K562 (cell line): ENCODE data around the gene BCL2L12. TPM values are rescaled to one million over a fixed set of nuclear protein-coding genes. Genes with fewer than 3 reads are reported as not detected.

ENCODE experiments used
- KLF6 ChIP-seq: fragments of 250-450 bp; sonication (Bioruptor Pico); IDR thresholded peaks from 2 replicates; pipeline ENCODE4 v1.4.0; 2020; ENCODE audit warnings: mild to moderate bottlenecking, moderate library complexity, borderline replicate concordance
- MAZ ChIP-seq, 2 experiments: fragments of 450-650 bp in 1 of 2; sonication (generic) in 1 of 2; formaldehyde crosslinking; IDR thresholded peaks in 1 of 2; conservative IDR thresholded peaks in 1 of 2; 2 replicates each; pipeline versions ENCODE4 v1.4.0 to v1.5.0; 2020; ENCODE audit warnings: mild to moderate bottlenecking in 1 of 2, missing genetic modification reagents in 1 of 2
- NCOA1 ChIP-seq: fragments of 450-650 bp; IDR thresholded peaks from 2 replicates; pipeline ENCODE4 v1.6.1; 2016; ENCODE audit warnings: low read depth
- PATZ1 ChIP-seq: fragments of 250-450 bp; sonication (Bioruptor Pico); IDR thresholded peaks from 2 replicates; pipeline ENCODE4 v1.5.0; 2020; ENCODE audit warnings: mild to moderate bottlenecking, borderline replicate concordance
- RBM25 ChIP-seq: fragments of 200-400 bp; formaldehyde crosslinking; IDR thresholded peaks from 2 replicates; pipeline ENCODE4 v1.6.1; 2018; ENCODE audit warnings: low read length, low read depth, moderate library complexity; ENCODE audit not compliant: severe bottlenecking
- TEAD1 ChIP-seq, 2 experiments: fragments of 450-650 bp in 1 of 2; sonication (generic) in 1 of 2; formaldehyde crosslinking; IDR thresholded peaks; 2 replicates each; pipeline versions ENCODE4 v1.4.0 to v1.8.0; 2020 to 2022; ENCODE audit warnings: mild to moderate bottlenecking in 2 of 2, missing genetic modification reagents in 1 of 2
- TOE1 ChIP-seq, 2 experiments: fragments of 450-650 bp in 1 of 2; sonication (generic) in 1 of 2; formaldehyde crosslinking in 1 of 2; IDR thresholded peaks; 2 replicates each; pipeline versions ENCODE4 v1.7.1 to v1.8.0; 2016 to 2022; ENCODE audit warnings: borderline replicate concordance in 2 of 2, mild to moderate bottlenecking in 2 of 2, antibody characterized with exemption in 1 of 2, inconsistent platforms in 1 of 2, low read depth in 1 of 2, missing genetic modification reagents in 1 of 2, moderate library complexity in 1 of 2
- polyA plus RNA-seq, 8 experiments: library from polyadenylated mRNA; depleted of rRNA in 4 of 8; stranded (reverse) in 5 of 8; unstranded in 3 of 8; fragments of >200 nt; fragmentation: Nextera tagmentation in 2 of 8; fragmentation: Illumina TruSeq in 1 of 8; extraction: Ambion mirVana in 2 of 8; extraction: Trizol in 1 of 8; gene quantifications; 2 replicates each; pipeline versions ENCODE4 v1.2.1 to v1.2.3, GENCODE V29; 2011 to 2014; ENCODE audit warnings: inconsistent platforms in 1 of 8, missing spikeins in 1 of 8
- total RNA-seq, 7 experiments: library from RNA; depleted of rRNA in 6 of 7; stranded (reverse); fragments of >200 nt in 6 of 7; fragmentation: Illumina TruSeq in 2 of 7; extraction: Trizol in 2 of 7; gene quantifications; 2 replicates each; pipeline versions ENCODE4 v1.2.1 to v1.2.3, GENCODE V29; 2011 to 2021; ENCODE audit warnings: low replicate concordance in 1 of 7
- TF ChIP-seq, protein P1 (sequence below), 3 experiments: IDR thresholded peaks in 2 of 3; conservative IDR thresholded peaks in 1 of 3; 2 replicates each; pipeline ENCODE4 v1.5.1; 2011 to 2012; ENCODE audit warnings: low read length in 3 of 3, mild to moderate bottlenecking in 3 of 3, control low read depth in 2 of 3, improper control_type of control experiment in 1 of 3, inconsistent platforms in 1 of 3, low read depth in 1 of 3, mixed read lengths in 1 of 3, moderate library complexity in 1 of 3; ENCODE audit not compliant: insufficient read depth in 2 of 3
- TF ChIP-seq, protein P2 (sequence below): fragments of 250-450 bp; sonication (Bioruptor Pico); IDR thresholded peaks from 2 replicates; pipeline ENCODE4 v1.4.0; 2020; ENCODE audit warnings: mild to moderate bottlenecking, moderate library complexity

Gene BCL2L12
- total and polyA plus RNA-seq, 9 of the 15 experiments (the other 6 are each of a cell fraction or from before 2014, with no cell fraction given): 7.4 to 263 (median 81.2) TPM

- TF ChIP-seq KLF6 (no peak), TEAD1 (CRISPR knock-in tag; IDR thresholded peaks at IDR 0.05) (peak; percentile 37 to 78), PATZ1 (CRISPR knock-in tag) (no peak), MAZ (CRISPR knock-in tag; conservative IDR thresholded peaks at IDR 0.05 in 1 of 2, IDR thresholded peaks at IDR 0.05 in 1 of 2) (peak; percentile 87 to 96), TOE1 (IDR thresholded peaks at IDR 0.05; ENCODE audit: borderline replicate concordance) (no peak), TOE1 (CRISPR knock-in tag; IDR thresholded peaks at IDR 0.05; ENCODE audit: borderline replicate concordance, low read depth) (peak; percentile 85; the same call in 1 of the 2 replicates), NCOA1 (peak; percentile 21; the same call in 1 of the 2 replicates), RBM25 (no peak)
- TF ChIP-seq, protein P1, sequence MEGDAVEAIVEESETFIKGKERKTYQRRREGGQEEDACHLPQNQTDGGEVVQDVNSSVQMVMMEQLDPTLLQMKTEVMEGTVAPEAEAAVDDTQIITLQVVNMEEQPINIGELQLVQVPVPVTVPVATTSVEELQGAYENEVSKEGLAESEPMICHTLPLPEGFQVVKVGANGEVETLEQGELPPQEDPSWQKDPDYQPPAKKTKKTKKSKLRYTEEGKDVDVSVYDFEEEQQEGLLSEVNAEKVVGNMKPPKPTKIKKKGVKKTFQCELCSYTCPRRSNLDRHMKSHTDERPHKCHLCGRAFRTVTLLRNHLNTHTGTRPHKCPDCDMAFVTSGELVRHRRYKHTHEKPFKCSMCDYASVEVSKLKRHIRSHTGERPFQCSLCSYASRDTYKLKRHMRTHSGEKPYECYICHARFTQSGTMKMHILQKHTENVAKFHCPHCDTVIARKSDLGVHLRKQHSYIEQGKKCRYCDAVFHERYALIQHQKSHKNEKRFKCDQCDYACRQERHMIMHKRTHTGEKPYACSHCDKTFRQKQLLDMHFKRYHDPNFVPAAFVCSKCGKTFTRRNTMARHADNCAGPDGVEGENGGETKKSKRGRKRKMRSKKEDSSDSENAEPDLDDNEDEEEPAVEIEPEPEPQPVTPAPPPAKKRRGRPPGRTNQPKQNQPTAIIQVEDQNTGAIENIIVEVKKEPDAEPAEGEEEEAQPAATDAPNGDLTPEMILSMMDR (IDR thresholded peaks at IDR 0.05 in 2 of 3, conservative IDR thresholded peaks at IDR 0.05 in 1 of 3; ENCODE audit: insufficient read depth in 2 of 3, low read depth in 1 of 3, low read length in 3 of 3): no peak
- TF ChIP-seq, protein P2, sequence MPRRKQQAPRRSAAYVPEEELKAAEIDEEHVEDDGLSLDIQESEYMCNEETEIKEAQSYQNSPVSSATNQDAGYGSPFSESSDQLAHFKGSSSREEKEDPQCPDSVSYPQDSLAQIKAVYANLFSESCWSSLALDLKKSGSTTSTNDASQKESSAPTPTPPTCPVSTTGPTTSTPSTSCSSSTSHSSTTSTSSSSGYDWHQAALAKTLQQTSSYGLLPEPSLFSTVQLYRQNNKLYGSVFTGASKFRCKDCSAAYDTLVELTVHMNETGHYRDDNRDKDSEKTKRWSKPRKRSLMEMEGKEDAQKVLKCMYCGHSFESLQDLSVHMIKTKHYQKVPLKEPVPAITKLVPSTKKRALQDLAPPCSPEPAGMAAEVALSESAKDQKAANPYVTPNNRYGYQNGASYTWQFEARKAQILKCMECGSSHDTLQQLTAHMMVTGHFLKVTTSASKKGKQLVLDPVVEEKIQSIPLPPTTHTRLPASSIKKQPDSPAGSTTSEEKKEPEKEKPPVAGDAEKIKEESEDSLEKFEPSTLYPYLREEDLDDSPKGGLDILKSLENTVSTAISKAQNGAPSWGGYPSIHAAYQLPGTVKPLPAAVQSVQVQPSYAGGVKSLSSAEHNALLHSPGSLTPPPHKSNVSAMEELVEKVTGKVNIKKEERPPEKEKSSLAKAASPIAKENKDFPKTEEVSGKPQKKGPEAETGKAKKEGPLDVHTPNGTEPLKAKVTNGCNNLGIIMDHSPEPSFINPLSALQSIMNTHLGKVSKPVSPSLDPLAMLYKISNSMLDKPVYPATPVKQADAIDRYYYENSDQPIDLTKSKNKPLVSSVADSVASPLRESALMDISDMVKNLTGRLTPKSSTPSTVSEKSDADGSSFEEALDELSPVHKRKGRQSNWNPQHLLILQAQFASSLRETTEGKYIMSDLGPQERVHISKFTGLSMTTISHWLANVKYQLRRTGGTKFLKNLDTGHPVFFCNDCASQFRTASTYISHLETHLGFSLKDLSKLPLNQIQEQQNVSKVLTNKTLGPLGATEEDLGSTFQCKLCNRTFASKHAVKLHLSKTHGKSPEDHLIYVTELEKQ (CRISPR knock-in tag): no peak
These were observed 23.8 kb upstream of the BCL2L12 start, which contains the start of gene SCAF1 (continued) for GRCh38 chr19:49641688-49642491.
